Chondrocyte (in vitro differentiated cells): Measurements from ENCODE around the gene ADAMTS15. TPM values are rescaled to one million over a fixed set of nuclear protein-coding genes. Genes with fewer than 3 reads are reported as not detected.

Source experiments
- DNase-seq: peaks from one replicate; pipeline ENCODE4 v3.0.0; 2021; ENCODE audit warnings: mixed read lengths, low spot score
- H3K27ac Mint-ChIP-seq: one replicate; pipeline ENCODE4 v1.8.0; 2021; ENCODE audit warnings: mild to moderate bottlenecking, moderate library complexity, mixed read lengths; ENCODE audit not compliant: unreplicated experiment
- H3K27me3 Mint-ChIP-seq: 2 replicates; pipeline ENCODE4 v1.8.0; 2021; ENCODE audit warnings: low read depth, mixed read lengths
- H3K36me3 Mint-ChIP-seq: 2 replicates; pipeline ENCODE4 v1.8.0; 2021; ENCODE audit warnings: low read depth, mixed read lengths
- H3K4me1 Mint-ChIP-seq: 2 replicates; pipeline ENCODE4 v1.8.0; 2021; ENCODE audit warnings: low read depth, mild to moderate bottlenecking, mixed read lengths
- H3K4me3 Mint-ChIP-seq: one replicate; pipeline ENCODE4 v1.8.0; 2021; ENCODE audit warnings: mild to moderate bottlenecking, moderate library complexity, mixed read lengths; ENCODE audit not compliant: unreplicated experiment
- H3K9me3 Mint-ChIP-seq: 2 replicates; pipeline ENCODE4 v1.8.0; 2021; ENCODE audit warnings: low read depth, mixed read lengths
- CTCF ChIP-seq: fragments of 200-600 bp; sonication (generic); IDR thresholded peaks from 2 replicates; pipeline ENCODE4 v1.5.0; 2021; ENCODE audit warnings: antibody characterized with exemption, mild to moderate bottlenecking, moderate library complexity
- total RNA-seq: library from RNA; stranded (reverse); gene quantifications from 3 replicates; pipeline ENCODE4 v1.2.1, GENCODE V29; 2021

The ADAMTS15 gene
- total RNA-seq, 1 donor from 2014 or later = 140 TPM

DNA sequence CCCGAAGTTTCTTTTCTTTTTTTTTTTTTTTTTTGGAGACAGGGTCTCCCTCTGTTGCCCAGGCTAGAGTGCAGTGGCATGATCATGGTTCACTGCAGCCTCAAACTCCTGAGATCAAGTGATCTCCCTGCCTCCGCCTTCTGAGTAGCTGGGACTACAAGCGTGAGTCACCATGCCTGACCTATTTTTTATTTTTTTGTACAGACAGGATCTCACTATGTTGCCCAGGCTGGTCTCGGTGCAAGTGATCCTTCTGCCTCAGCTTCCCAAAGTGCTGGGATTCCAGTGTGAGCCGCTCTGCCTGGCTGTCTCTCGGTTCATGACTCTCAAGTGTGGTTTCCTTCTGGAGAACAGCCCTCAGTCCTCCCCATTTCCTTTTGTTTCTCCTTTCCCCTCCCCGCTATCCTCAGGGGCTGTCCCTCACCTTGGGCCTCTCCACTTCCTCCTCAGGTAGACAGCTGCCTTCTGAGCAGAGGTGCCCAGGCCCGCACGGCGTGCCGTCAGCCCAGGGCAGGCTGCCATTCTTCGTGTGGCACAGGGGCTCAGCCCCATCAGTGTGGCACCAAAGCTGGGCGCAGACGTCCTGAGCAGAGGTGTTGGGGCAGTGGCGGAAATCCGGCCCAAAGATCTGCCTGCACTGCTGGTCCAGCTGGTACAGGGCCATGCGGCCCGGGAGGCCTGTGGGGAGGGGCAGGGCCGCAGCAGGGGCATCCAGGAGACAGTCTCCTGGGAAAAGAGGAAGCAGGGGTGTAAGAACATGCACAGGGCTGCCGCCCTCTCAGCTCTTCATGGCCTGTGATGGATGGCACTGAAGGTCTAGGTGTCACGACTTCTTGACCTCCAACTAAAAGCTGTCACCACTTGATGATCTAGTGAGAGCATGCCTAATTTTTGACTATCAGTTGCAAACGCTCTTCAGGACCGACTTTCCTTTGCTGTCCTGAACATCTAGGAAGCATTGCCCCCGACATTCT is 34.1 kb upstream of the ADAMTS15 start:
- Mint-ChIP-seq H3K27me3 (peaks cover 25% of the 10 kb centered on the region), H3K4me3 (no peak overlapping the region), H3K9me3 (no peaks in the 10 kb centered on the region)

GRCh38 chr11:130415731-130416529 is 32.5 kb upstream of the ADAMTS15 start:
- no peaks in the 10 kb centered on the region for H3K36me3 Mint-ChIP-seq
- no peaks in the 10 kb centered on the region for H3K9me3 Mint-ChIP-seq
- DNase-seq = no peak
- TF ChIP-seq CTCF = no peak
- H3K27me3 Mint-ChIP-seq = peaks cover 16% of the 10 kb centered on the region
- no peak overlapping the region for H3K4me3 Mint-ChIP-seq
- no peak overlapping the region for H3K27ac Mint-ChIP-seq
- H3K4me1 Mint-ChIP-seq = peaks cover 21% of the 10 kb centered on the region

More for the DNA sequence above, 34.1 kb upstream of the ADAMTS15 start:
- DNase-seq = no peak
- peak overlapping the region; percentile 42 for H3K27ac Mint-ChIP-seq
- peaks cover 21% of the 10 kb centered on the region for H3K4me1 Mint-ChIP-seq
- TF ChIP-seq CTCF = no peak
- no peaks in the 10 kb centered on the region for H3K36me3 Mint-ChIP-seq

GRCh38 chr11:130416530-130416882 is 31.9 kb upstream of the ADAMTS15 start:
- H3K4me3 Mint-ChIP-seq = no peak overlapping the region
- H3K4me1 Mint-ChIP-seq = peaks cover 21% of the 10 kb centered on the region
- no peaks in the 10 kb centered on the region for H3K9me3 Mint-ChIP-seq
- no peak for DNase-seq
- no peaks in the 10 kb centered on the region for H3K36me3 Mint-ChIP-seq
- H3K27me3 Mint-ChIP-seq = peaks cover 13% of the 10 kb centered on the region
- no peak overlapping the region for H3K27ac Mint-ChIP-seq
- TF ChIP-seq CTCF = no peak

DNA sequence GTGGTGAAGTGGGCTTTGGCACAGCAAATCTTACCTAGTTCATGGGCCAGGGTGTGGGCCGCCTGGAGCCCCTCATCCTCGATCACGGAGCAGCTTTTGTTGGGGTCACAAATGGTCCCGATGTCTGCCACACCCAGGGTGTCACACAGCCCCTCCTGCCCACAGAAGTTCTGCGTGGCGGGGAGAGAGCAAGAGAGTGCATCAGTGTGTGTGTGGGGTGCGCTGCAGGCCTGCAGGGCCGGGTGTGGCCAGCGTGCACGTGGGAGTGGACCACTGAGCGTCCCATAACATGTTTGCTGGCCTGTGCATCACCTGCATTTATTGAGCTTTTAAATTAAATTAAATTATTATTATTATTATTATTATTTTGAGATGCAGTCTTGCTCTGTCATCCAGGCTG is 31.5 kb upstream of the ADAMTS15 start:
- Mint-ChIP-seq H3K36me3 (no peaks in the 10 kb centered on the region), H3K9me3 (no peaks in the 10 kb centered on the region), H3K27ac (no peak overlapping the region), H3K4me1 (peaks cover 21% of the 10 kb centered on the region), H3K4me3 (no peak overlapping the region), H3K27me3 (peaks cover 13% of the 10 kb centered on the region)
- no peak for DNase-seq
- no peak for TF ChIP-seq CTCF

- no peak for TF ChIP-seq CTCF
- peaks cover 17% of the 10 kb centered on the region for H3K4me1 Mint-ChIP-seq
- no peak overlapping the region for H3K27ac Mint-ChIP-seq
- DNase-seq = no peak
- no peak overlapping the region for H3K4me3 Mint-ChIP-seq
- H3K27me3 Mint-ChIP-seq = peaks cover 25% of the 10 kb centered on the region
- no peaks in the 10 kb centered on the region for H3K36me3 Mint-ChIP-seq
- H3K9me3 Mint-ChIP-seq = no peaks in the 10 kb centered on the region
Measured at GRCh38 chr11:130418210-130418609, 30.2 kb upstream of the ADAMTS15 start.
